H9 (cell line): ENCODE results near the gene CUL4A. TPM values are rescaled to one million over a fixed set of nuclear protein-coding genes. Genes with fewer than 3 reads are reported as not detected.

Experiments
- DNase-seq: peaks from one replicate; pipeline ENCODE4 v3.0.0-alpha.2; 2017
- H2AFZ ChIP-seq: one replicate; pipeline ENCODE4 v1.6.1; 2013; ENCODE audit warnings: mild to moderate bottlenecking, low read length, control low read depth, moderate library complexity
- H2AK5ac ChIP-seq: 2 replicates; pipeline ENCODE4 v1.6.1; 2013; ENCODE audit warnings: low read length, control low read depth, mixed read lengths; ENCODE audit not compliant: insufficient read length
- H2BK120ac ChIP-seq: one replicate; pipeline ENCODE4 v1.6.1; 2013; ENCODE audit warnings: low read depth, mild to moderate bottlenecking, low read length, control low read depth, inconsistent platforms; ENCODE audit not compliant: poor library complexity, severe bottlenecking
- H2BK12ac ChIP-seq: 2 replicates; pipeline ENCODE4 v1.6.1; 2013; ENCODE audit warnings: low read length, control low read depth, mixed read lengths, low read depth; ENCODE audit not compliant: insufficient read length
- H2BK15ac ChIP-seq: 2 replicates; pipeline ENCODE4 v1.6.1; 2013; ENCODE audit warnings: low read depth, low read length, control low read depth
- H2BK20ac ChIP-seq: one replicate; pipeline ENCODE4 v1.6.1; 2013; ENCODE audit warnings: low read depth, mild to moderate bottlenecking, low read length, control low read depth, inconsistent platforms; ENCODE audit not compliant: poor library complexity, severe bottlenecking
- H2BK5ac ChIP-seq: 2 replicates; pipeline ENCODE4 v1.6.1; 2013; ENCODE audit warnings: low read length, control low read depth, mixed read lengths; ENCODE audit not compliant: insufficient read length
- H3K14ac ChIP-seq: 2 replicates; pipeline ENCODE4 v1.6.1; 2013; ENCODE audit warnings: low read length, control low read depth; ENCODE audit not compliant: insufficient read depth
- H3K18ac ChIP-seq: 2 replicates; pipeline ENCODE4 v1.6.1; 2013; ENCODE audit warnings: low read depth, mild to moderate bottlenecking, mixed read lengths, low read length, control low read depth; ENCODE audit not compliant: insufficient read length
- H3K23ac ChIP-seq: 2 replicates; pipeline ENCODE4 v1.6.1; 2013; ENCODE audit warnings: low read length, control low read depth, mixed read lengths, low read depth; ENCODE audit not compliant: insufficient read length
- H3K23me2 ChIP-seq: 2 replicates; pipeline ENCODE4 v1.6.1; 2013; ENCODE audit warnings: low read depth, mild to moderate bottlenecking, mixed read lengths, low read length, control low read depth; ENCODE audit not compliant: insufficient read length, poor library complexity, severe bottlenecking
- H3K27ac ChIP-seq: 2 replicates; pipeline ENCODE4 v1.5.1; 2013; ENCODE audit warnings: low read length, control low read depth, mixed read lengths, low read depth; ENCODE audit not compliant: insufficient read length
- H3K27me3 ChIP-seq: 2 replicates; pipeline ENCODE4 v1.6.1; 2013; ENCODE audit warnings: low read length, control low read depth, inconsistent platforms; ENCODE audit not compliant: insufficient read depth
- H3K4ac ChIP-seq: 2 replicates; pipeline ENCODE4 v1.6.1; 2013; ENCODE audit warnings: low read depth, mild to moderate bottlenecking, control low read depth, inconsistent platforms, low read length, moderate library complexity
- H3K4me1 ChIP-seq: 2 replicates; pipeline ENCODE4 v1.6.1; 2013; ENCODE audit warnings: low read length, control low read depth, inconsistent platforms; ENCODE audit not compliant: insufficient read depth
- H3K4me2 ChIP-seq: 2 replicates; pipeline ENCODE4 v1.6.1; 2013; ENCODE audit warnings: low read length, control low read depth, mixed read lengths; ENCODE audit not compliant: insufficient read length, insufficient read depth
- H3K56ac ChIP-seq: 2 replicates; pipeline ENCODE4 v1.6.1; 2013; ENCODE audit warnings: low read depth, mild to moderate bottlenecking, mixed read lengths, low read length, control low read depth; ENCODE audit not compliant: insufficient read length
- H3K79me1 ChIP-seq: 2 replicates; pipeline ENCODE4 v1.6.1; 2013; ENCODE audit warnings: low read depth, mild to moderate bottlenecking, moderate library complexity, low read length, control low read depth, inconsistent platforms; ENCODE audit not compliant: insufficient read depth, poor library complexity, severe bottlenecking
- H3K79me2 ChIP-seq: 2 replicates; pipeline ENCODE4 v1.6.1; 2013; ENCODE audit warnings: low read length, control low read depth, inconsistent platforms; ENCODE audit not compliant: insufficient read depth
- H3K9ac ChIP-seq: 2 replicates; pipeline ENCODE4 v1.6.1; 2013; ENCODE audit warnings: low read length, control low read depth, mixed read lengths; ENCODE audit not compliant: insufficient read length; ENCODE audit errors: extremely low read depth
- H3K9me3 ChIP-seq: one replicate; pipeline ENCODE4 v1.6.1; 2013; ENCODE audit warnings: low read depth, low read length, inconsistent platforms; ENCODE audit not compliant: control insufficient read depth
- H3T11ph ChIP-seq: one replicate; pipeline ENCODE4 v1.6.1; 2013; ENCODE audit warnings: mild to moderate bottlenecking, low read length, control low read depth, inconsistent platforms
- H4K20me1 ChIP-seq: one replicate; pipeline ENCODE4 v1.6.1; 2013; ENCODE audit not compliant: control insufficient read depth, insufficient read length, insufficient read depth
- H4K5ac ChIP-seq: 2 replicates; pipeline ENCODE4 v1.6.1; 2013; ENCODE audit warnings: low read depth, mild to moderate bottlenecking, mixed read lengths, low read length, control low read depth; ENCODE audit not compliant: insufficient read length
- H4K8ac ChIP-seq: replicated peaks from 2 replicates; pipeline ENCODE4 v1.6.1; 2013; ENCODE audit warnings: low read length, control low read depth, mixed read lengths, low read depth; ENCODE audit not compliant: insufficient read length
- H4K91ac ChIP-seq: 2 replicates; pipeline ENCODE4 v1.6.1; 2013; ENCODE audit warnings: low read depth, mild to moderate bottlenecking, moderate library complexity, mixed read lengths, low read length, control low read depth; ENCODE audit not compliant: insufficient read length
- H3K27ac Mint-ChIP-seq, 3 experiments: 2 replicates in 2 of 3; 3 replicates in 1 of 3; pipeline ENCODE4 v1.8.0; 2020 to 2021; ENCODE audit warnings: mixed read lengths in 3 of 3, mild to moderate bottlenecking in 1 of 3, moderate library complexity in 1 of 3
- H3K27me3 Mint-ChIP-seq: 2 replicates; pipeline ENCODE4 v1.8.0; 2021; ENCODE audit warnings: low read depth, mild to moderate bottlenecking, moderate library complexity, mixed read lengths
- H3K36me3 Mint-ChIP-seq, 3 experiments: 2 replicates in 2 of 3; 3 replicates in 1 of 3; pipeline ENCODE4 v1.8.0; 2020 to 2021; ENCODE audit warnings: low read depth in 3 of 3, mixed read lengths in 3 of 3; ENCODE audit not compliant: insufficient read depth in 1 of 3
- H3K4me1 Mint-ChIP-seq, 2 experiments: 2 replicates each; pipeline ENCODE4 v1.8.0; 2020; ENCODE audit warnings: mixed read lengths in 2 of 2
- H3K4me3 Mint-ChIP-seq, 2 experiments: 2 replicates in 1 of 2; 3 replicates in 1 of 2; pipeline ENCODE4 v1.8.0; 2020 to 2021; ENCODE audit warnings: mild to moderate bottlenecking in 2 of 2, mixed read lengths in 2 of 2, moderate library complexity in 1 of 2
- H3K9me3 Mint-ChIP-seq, 2 experiments: 2 replicates in 1 of 2; 3 replicates in 1 of 2; pipeline ENCODE4 v1.8.0; 2020; ENCODE audit warnings: mild to moderate bottlenecking in 2 of 2, mixed read lengths in 2 of 2, moderate library complexity in 1 of 2
- CTCF ChIP-seq: fragments of 200-600 bp; sonication (generic); conservative IDR thresholded peaks from 3 replicates; pipeline ENCODE4 v1.8.0; 2021; ENCODE audit warnings: antibody characterized with exemption, mild to moderate bottlenecking
- WGBS: extraction: QIAGEN DNeasy Blood & Tissue Kit; methylation state at CpG from one replicate; pipeline ENCODE4 v1.1.7; 2013; ENCODE audit warnings: missing lambda C conversion rate, low lambda C conversion rate, mixed read lengths; ENCODE audit not compliant: insufficient read length; ENCODE audit errors: extremely low coverage; 5-methylcytosine and 5-hydroxymethylcytosine counted together
- total RNA-seq: library from RNA; stranded (reverse); gene quantifications from 2 replicates; pipeline ENCODE4 v1.2.1, GENCODE V29; 2021

CUL4A gene
- total RNA-seq, 1 experiment from 2014 or later: 97.9 TPM

GRCh38 chr13:113201815-113202214, 7.6 kb upstream of the CUL4A start:
- no peak overlapping the region for H4K8ac ChIP-seq
- no peak overlapping the region for H2BK120ac ChIP-seq
- no peak for DNase-seq
- TF ChIP-seq CTCF: no peak
- no peak overlapping the region for H3K4me2 ChIP-seq
- H2AK5ac ChIP-seq: no peak overlapping the region
- no peak overlapping the region for H3T11ph ChIP-seq
- no peak overlapping the region for H4K5ac ChIP-seq
- no peak overlapping the region for H3K14ac ChIP-seq
- no peak overlapping the region for H3K23ac ChIP-seq
- peaks cover 14% of the 10 kb centered on the region for H3K79me1 ChIP-seq
- peaks cover 3 to 12% of the 10 kb centered on the region in 2 experiments for H3K4me1 Mint-ChIP-seq
- no peak overlapping the region for H3K56ac ChIP-seq
- no peak overlapping the region for H2BK20ac ChIP-seq
- no peaks in the 10 kb centered on the region for H3K9me3 Mint-ChIP-seq
- no peaks in the 10 kb centered on the region for H3K27me3 ChIP-seq
- H3K4ac ChIP-seq: no peak overlapping the region
- H3K27me3 Mint-ChIP-seq: no peaks in the 10 kb centered on the region
- no peak overlapping the region for H3K18ac ChIP-seq
- H4K20me1 ChIP-seq: no peaks in the 10 kb centered on the region
- no peak overlapping the region for H3K4me3 Mint-ChIP-seq
- no CpG with 5 or more reads among the region's 2 CpGs for WGBS
- no peaks in the 10 kb centered on the region for H3K9me3 ChIP-seq
- H2BK5ac ChIP-seq: no peak overlapping the region
- H2AFZ ChIP-seq: no peak overlapping the region
- H2BK12ac ChIP-seq: no peak overlapping the region
- H3K4me1 ChIP-seq: no peaks in the 10 kb centered on the region
- H4K91ac ChIP-seq: no peak overlapping the region
- H3K79me2 ChIP-seq: peaks cover 37% of the 10 kb centered on the region
- no peak overlapping the region for H3K27ac ChIP-seq
- H3K36me3 Mint-ChIP-seq: peaks cover 32 to 46% (median 45%) of the 10 kb centered on the region in 3 experiments; a peak in 6 of 7 replicates
- no peaks in the 10 kb centered on the region for H3K23me2 ChIP-seq
- no peak overlapping the region for H2BK15ac ChIP-seq
- H3K9ac ChIP-seq: no peak overlapping the region
- H3K27ac Mint-ChIP-seq: no peak overlapping the region; a peak in 1 of 7 replicates
